IPS-20b (cell line): ENCODE data around the gene SPINK2.

Experiments
- H3K27ac ChIP-seq: one replicate; pipeline ENCODE4 v1.5.1; 2013; ENCODE audit warnings: low read length
- H3K27me3 ChIP-seq: 2 replicates; pipeline ENCODE4 v1.6.1; 2013; ENCODE audit warnings: mild to moderate bottlenecking, low read length, inconsistent platforms; ENCODE audit not compliant: insufficient read depth
- H3K36me3 ChIP-seq: 2 replicates; pipeline ENCODE4 v1.6.1; 2013; ENCODE audit warnings: low read depth, mild to moderate bottlenecking, inconsistent platforms, low read length, moderate library complexity; ENCODE audit not compliant: insufficient read depth
- H3K4me1 ChIP-seq: 2 replicates; pipeline ENCODE4 v1.6.1; 2013; ENCODE audit warnings: mild to moderate bottlenecking, control low read depth, inconsistent platforms, low read length, moderate library complexity; ENCODE audit not compliant: insufficient read depth
- H3K4me3 ChIP-seq: 2 replicates; pipeline ENCODE4 v1.5.1; 2013; ENCODE audit warnings: mild to moderate bottlenecking, low read length, inconsistent platforms
- H3K9ac ChIP-seq: 2 replicates; pipeline ENCODE4 v1.6.1; 2013; ENCODE audit warnings: low read depth, mild to moderate bottlenecking, inconsistent platforms, low read length, moderate library complexity
- H3K9me3 ChIP-seq: 2 replicates; pipeline ENCODE4 v1.6.1; 2013; ENCODE audit warnings: mild to moderate bottlenecking, low read depth, low read length, inconsistent platforms; ENCODE audit not compliant: insufficient read depth

The SPINK2 gene

GRCh38 chr4:56796211-56796610 is 25.3 kb downstream of the SPINK2 start:
- H3K27me3 ChIP-seq: peaks cover 13% of the 10 kb centered on the region; the same call in 1 of the 2 replicates

GRCh38 chr4:56791316-56791715 is 30.2 kb downstream of the SPINK2 start:
- Histone ChIP-seq H3K9me3 (no peaks in the 10 kb centered on the region), H3K4me1 (0 out of 2 replicates have a peak, but pooled peaks cover 3% of the 10 kb centered on the region), H3K27me3 (no peaks in the 10 kb centered on the region), H3K4me3 (no peak overlapping the region), H3K27ac (no peak overlapping the region), H3K36me3 (no peaks in the 10 kb centered on the region), H3K9ac (no peak overlapping the region)

More at GRCh38 chr4:56796211-56796610, 25.3 kb downstream of the SPINK2 start:
- no peaks in the 10 kb centered on the region for H3K4me1 ChIP-seq
- no peaks in the 10 kb centered on the region for H3K36me3 ChIP-seq
- H3K27ac ChIP-seq: no peak overlapping the region
- H3K9ac ChIP-seq: no peak overlapping the region
- no peaks in the 10 kb centered on the region for H3K9me3 ChIP-seq
- no peak overlapping the region for H3K4me3 ChIP-seq

GRCh38 chr4:56790691-56791091 is 30.8 kb downstream of the SPINK2 start:
- no peaks in the 10 kb centered on the region for H3K36me3 ChIP-seq
- no peaks in the 10 kb centered on the region for H3K27me3 ChIP-seq
- no peak overlapping the region for H3K9ac ChIP-seq
- no peak overlapping the region for H3K4me3 ChIP-seq
- no peaks in the 10 kb centered on the region for H3K9me3 ChIP-seq
- no peak overlapping the region for H3K27ac ChIP-seq
- H3K4me1 ChIP-seq: 0 out of 2 replicates have a peak, but pooled peaks cover 3% of the 10 kb centered on the region

DNA sequence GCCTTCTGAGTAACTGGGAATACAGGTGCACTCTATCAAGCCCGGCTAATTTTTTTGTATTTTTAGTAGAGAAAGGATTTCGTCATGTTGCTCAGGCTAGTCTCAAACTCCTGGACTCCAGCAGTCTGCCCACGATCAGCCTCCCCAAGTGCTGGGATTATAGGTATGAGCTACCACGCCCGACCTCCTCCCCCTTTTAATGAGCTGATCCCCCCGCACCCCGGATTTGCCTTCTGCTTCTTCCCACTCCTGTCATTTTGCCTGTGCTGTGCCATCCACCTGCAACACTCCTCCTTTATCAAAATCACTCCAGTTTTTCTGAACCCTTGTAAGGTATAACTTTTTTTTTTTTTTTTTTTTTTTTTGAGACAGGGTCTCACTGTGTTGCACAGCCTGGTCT is 33.4 kb downstream of the SPINK2 start:
- no peak overlapping the region for H3K9ac ChIP-seq
- H3K36me3 ChIP-seq: no peaks in the 10 kb centered on the region
- H3K4me3 ChIP-seq: no peak overlapping the region
- H3K4me1 ChIP-seq: 0 out of 2 replicates have a peak, but pooled peaks cover 3% of the 10 kb centered on the region
- no peak overlapping the region for H3K27ac ChIP-seq
- H3K9me3 ChIP-seq: no peaks in the 10 kb centered on the region
- no peaks in the 10 kb centered on the region for H3K27me3 ChIP-seq

- H3K36me3 ChIP-seq: no peaks in the 10 kb centered on the region
- H3K4me3 ChIP-seq: no peak overlapping the region
- H3K9me3 ChIP-seq: no peaks in the 10 kb centered on the region
- H3K27me3 ChIP-seq: no peaks in the 10 kb centered on the region
- 0 out of 2 replicates have a peak, but pooled peaks cover 3% of the 10 kb centered on the region for H3K4me1 ChIP-seq
- H3K9ac ChIP-seq: no peak overlapping the region
- no peak overlapping the region for H3K27ac ChIP-seq
These were observed 34.1 kb downstream of the SPINK2 start for GRCh38 chr4:56787380-56787779.

DNA sequence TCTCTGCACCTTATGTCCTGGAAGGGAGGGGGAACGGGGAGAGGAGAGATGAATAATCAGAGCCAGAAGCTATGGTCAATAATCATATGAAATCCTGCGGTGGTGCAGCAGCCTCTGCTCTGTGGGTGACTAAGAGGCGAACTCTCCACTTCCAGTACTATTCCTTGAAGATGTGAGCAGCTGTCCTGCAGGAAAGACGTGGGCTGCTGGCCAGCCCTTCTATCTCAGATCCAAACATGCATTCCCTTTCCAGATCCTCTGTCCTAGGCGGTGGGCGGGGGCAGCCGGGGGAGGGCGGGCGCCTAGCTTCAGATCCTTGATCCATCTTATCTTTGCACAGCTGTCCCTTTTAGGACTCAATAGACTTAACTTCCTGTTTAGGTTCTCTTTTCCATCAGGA is 34.5 kb downstream of the SPINK2 start:
- Histone ChIP-seq H3K9ac (no peak overlapping the region), H3K4me1 (0 out of 2 replicates have a peak, but pooled peaks cover 3% of the 10 kb centered on the region), H3K27ac (no peak overlapping the region), H3K4me3 (no peak overlapping the region), H3K27me3 (no peaks in the 10 kb centered on the region), H3K9me3 (no peaks in the 10 kb centered on the region), H3K36me3 (no peaks in the 10 kb centered on the region)

GRCh38 chr4:56783986-56784385 is 37.5 kb downstream of the SPINK2 start:
- H3K4me3 ChIP-seq: no peak overlapping the region
- no peak overlapping the region for H3K9ac ChIP-seq
- no peaks in the 10 kb centered on the region for H3K27me3 ChIP-seq
- H3K4me1 ChIP-seq: 0 out of 2 replicates have a peak, but pooled peaks cover 3% of the 10 kb centered on the region
- no peaks in the 10 kb centered on the region for H3K9me3 ChIP-seq
- no peak overlapping the region for H3K27ac ChIP-seq
- H3K36me3 ChIP-seq: no peaks in the 10 kb centered on the region

DNA sequence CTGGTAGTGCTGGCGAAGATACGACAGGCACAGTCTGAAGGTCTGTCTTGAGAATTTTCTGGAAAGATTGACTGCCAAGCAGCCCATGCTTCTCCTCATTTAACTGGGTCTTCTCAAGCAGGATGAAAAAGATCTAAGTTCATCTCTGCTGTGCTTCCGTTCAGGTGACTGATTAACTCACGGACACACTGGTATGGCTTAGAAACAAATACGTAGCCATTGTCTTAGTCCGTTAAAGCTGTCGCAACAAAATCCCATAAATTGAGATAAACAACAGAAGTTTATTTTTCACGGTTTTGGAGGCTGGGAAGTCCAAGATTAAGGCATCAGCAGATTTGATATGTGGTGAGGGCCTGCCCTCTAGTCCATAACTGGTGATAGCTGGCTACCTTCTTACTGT is 39.5 kb downstream of the SPINK2 start:
- no peaks in the 10 kb centered on the region for H3K9me3 ChIP-seq
- H3K36me3 ChIP-seq: no peaks in the 10 kb centered on the region
- H3K4me1 ChIP-seq: no peaks in the 10 kb centered on the region
- no peak overlapping the region for H3K27ac ChIP-seq
- no peak overlapping the region for H3K9ac ChIP-seq
- no peaks in the 10 kb centered on the region for H3K27me3 ChIP-seq
- no peak overlapping the region for H3K4me3 ChIP-seq

DNA sequence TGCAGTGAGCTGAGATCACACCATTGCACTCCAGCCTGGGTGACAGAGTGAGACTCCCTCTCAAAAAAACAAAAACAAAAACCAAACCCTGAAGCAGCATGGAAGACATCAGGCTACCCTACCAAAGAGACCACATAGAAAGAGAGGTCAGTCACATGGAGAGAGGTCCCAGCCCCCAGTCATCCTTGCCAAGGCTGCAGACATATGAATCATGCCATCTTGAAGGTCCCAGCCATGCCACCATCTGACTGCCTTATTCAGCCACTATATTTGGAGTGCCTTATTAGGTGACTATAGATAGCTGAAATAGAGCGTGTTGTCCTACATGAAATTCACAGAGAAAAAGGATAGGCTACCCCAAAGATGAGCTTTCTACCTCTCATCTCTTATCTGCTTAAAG is 48.2 kb downstream of the SPINK2 start:
- no peaks in the 10 kb centered on the region for H3K36me3 ChIP-seq
- no peaks in the 10 kb centered on the region for H3K27me3 ChIP-seq
- no peak overlapping the region for H3K4me3 ChIP-seq
- no peak overlapping the region for H3K27ac ChIP-seq
- no peak overlapping the region for H3K9ac ChIP-seq
- H3K9me3 ChIP-seq: no peaks in the 10 kb centered on the region
- peaks cover 5% of the 10 kb centered on the region; the same call in 1 of the 2 replicates for H3K4me1 ChIP-seq

DNA sequence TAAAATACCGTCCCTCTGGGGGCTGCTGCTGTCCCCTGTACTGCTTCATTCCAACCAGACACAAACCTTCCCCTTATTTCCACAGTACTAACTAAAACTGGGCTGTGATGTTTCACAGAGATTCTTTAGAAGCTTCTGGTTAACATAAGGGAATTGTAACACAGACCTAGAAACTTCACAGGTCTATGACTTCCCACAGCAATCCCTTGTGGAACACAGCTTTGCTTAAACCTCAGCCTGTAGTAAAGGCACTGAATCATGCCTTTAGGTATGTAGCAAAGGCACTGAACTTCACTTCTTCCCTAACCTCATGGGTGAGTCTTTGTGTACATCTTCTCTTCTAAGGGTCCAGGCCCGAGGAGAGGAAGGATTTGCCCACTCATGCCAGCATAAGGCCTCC is 49.4 kb downstream of the SPINK2 start:
- H3K9me3 ChIP-seq: no peaks in the 10 kb centered on the region
- H3K36me3 ChIP-seq: no peaks in the 10 kb centered on the region
- no peak overlapping the region for H3K4me3 ChIP-seq
- H3K4me1 ChIP-seq: peaks cover 8% of the 10 kb centered on the region; the same call in 1 of the 2 replicates
- no peaks in the 10 kb centered on the region for H3K27me3 ChIP-seq
- no peak overlapping the region for H3K9ac ChIP-seq
- H3K27ac ChIP-seq: no peak overlapping the region

GRCh38 chr4:56768763-56769162 is 52.7 kb downstream of the SPINK2 start:
- Histone ChIP-seq H3K4me3 (no peak overlapping the region), H3K4me1 (peaks cover 8% of the 10 kb centered on the region), H3K36me3 (no peaks in the 10 kb centered on the region), H3K9ac (no peak overlapping the region), H3K27ac (no peak overlapping the region), H3K27me3 (no peaks in the 10 kb centered on the region), H3K9me3 (no peaks in the 10 kb centered on the region)

GRCh38 chr4:56768316-56768715 is 53.2 kb downstream of the SPINK2 start:
- Histone ChIP-seq H3K4me1 (peaks cover 8% of the 10 kb centered on the region), H3K9ac (no peak overlapping the region), H3K36me3 (no peaks in the 10 kb centered on the region), H3K4me3 (no peak overlapping the region), H3K27ac (no peak overlapping the region), H3K27me3 (no peaks in the 10 kb centered on the region), H3K9me3 (no peaks in the 10 kb centered on the region)
